HepG2 (cell line): Measurements from ENCODE around the gene CAND2. TPM values are rescaled to one million over a fixed set of nuclear protein-coding genes. Genes with fewer than 3 reads are reported as not detected.

Experiments
- ATAC-seq: fragments of 200-7000 bp; cut with Tn5 transposase; 3 replicates; pipeline ENCODE4 v1.9.1; 2020; ENCODE audit warnings: mild to moderate bottlenecking, moderate library complexity
- BruUV-seq: library from RNA; stranded (reverse); fragments of 400-500 nt; replicated peaks from 2 replicates; lab custom pipeline; 2021; lab: Mats Ljungman, UMichigan
- CTCF ChIA-PET: fragments of 300-600 bp; formaldehyde crosslinking; extraction: SDS; loops from one replicate; lab custom pipeline; 2021; ENCODE audit warnings: low total read pairs, inconsistent platforms, low intra/inter-chr PET ratio; lab: Yijun Ruan, JAX
- POLR2A ChIA-PET: fragments of 350-600 bp; sonication (Branson Sonifier 250); formaldehyde crosslinking; loops from one replicate; lab custom pipeline; 2020; ENCODE audit warnings: antibody characterized with exemption, inconsistent platforms; lab: Yijun Ruan, JAX
- DNase-seq: peaks from one replicate; pipeline ENCODE4 v3.0.0-alpha.2; 2015; ENCODE audit warnings: low spot score
- FAIRE-seq: peaks from 3 replicates; lab custom pipeline; 2011; peaks lifted over from hg19 to GRCh38; lab: Jason Lieb, UNC
- H2AFZ ChIP-seq: one replicate; pipeline ENCODE4 v1.6.1; 2011; ENCODE audit warnings: low read length, inconsistent platforms
- H3K27ac ChIP-seq: fragments of 300-600 bp; 3 replicates; pipeline ENCODE4 v1.8.0; 2011; ENCODE audit warnings: mixed run types, mild to moderate bottlenecking, mixed read lengths, low read length, inconsistent platforms; ENCODE audit not compliant: insufficient read depth; ENCODE audit errors: extremely low read length
- H3K27me3 ChIP-seq, 2 experiments: fragments of 200-600 bp in 1 of 2; 2 replicates in 1 of 2; 3 replicates in 1 of 2; pipeline versions ENCODE4 v1.6.0 to v1.8.0; 2011; ENCODE audit warnings: low read length in 2 of 2, mild to moderate bottlenecking in 2 of 2, moderate library complexity in 2 of 2, inconsistent platforms in 1 of 2; ENCODE audit not compliant: insufficient read depth in 2 of 2, control insufficient read depth in 1 of 2
- H3K36me3 ChIP-seq, 2 experiments: fragments of 200-600 bp in 1 of 2; replicated peaks in 1 of 2; 2 replicates in 1 of 2; 3 replicates in 1 of 2; pipeline versions ENCODE4 v1.5.1 to v1.8.0; 2011; ENCODE audit warnings: low read length in 2 of 2, inconsistent platforms in 1 of 2; ENCODE audit not compliant: insufficient read depth in 2 of 2, control insufficient read depth in 1 of 2
- H3K4me1 ChIP-seq: 2 replicates; pipeline ENCODE4 v1.5.1; 2012; ENCODE audit warnings: low read length, inconsistent platforms; ENCODE audit not compliant: insufficient read depth
- H3K4me2 ChIP-seq: 2 replicates; pipeline ENCODE4 v1.6.0; 2011; ENCODE audit warnings: low read depth, low read length, inconsistent platforms
- H3K4me3 ChIP-seq, 3 experiments: fragments of 200-600 bp in 1 of 3; sonication (generic), shearing (Covaris generic) in 1 of 3; replicated peaks in 1 of 3; 2 replicates each; pipeline ENCODE4 v1.5.1; 2011 to 2016; ENCODE audit warnings: low read length in 3 of 3, inconsistent platforms in 2 of 3, low read depth in 2 of 3, mild to moderate bottlenecking in 2 of 3, control low read depth in 1 of 3, mixed read lengths in 1 of 3; ENCODE audit not compliant: insufficient read depth in 1 of 3
- H3K79me2 ChIP-seq: one replicate; pipeline ENCODE4 v1.6.1; 2011; ENCODE audit warnings: low read length, inconsistent platforms; ENCODE audit not compliant: insufficient read depth
- H3K9ac ChIP-seq: 2 replicates; pipeline ENCODE4 v1.6.0; 2011; ENCODE audit warnings: mild to moderate bottlenecking, low read depth, low read length, inconsistent platforms; ENCODE audit not compliant: insufficient read depth
- H3K9me3 ChIP-seq: 2 replicates; pipeline ENCODE4 v1.5.1; 2012; ENCODE audit warnings: mild to moderate bottlenecking, low read length
- H4K20me1 ChIP-seq: 2 replicates; pipeline ENCODE4 v1.6.0; 2011; ENCODE audit warnings: inconsistent platforms, mild to moderate bottlenecking, low read length, moderate library complexity; ENCODE audit not compliant: insufficient read depth
- FOXC1 ChIP-seq: sonication (generic); formaldehyde crosslinking; IDR thresholded peaks from 2 replicates; pipeline ENCODE4 v1.8.0; 2022; ENCODE audit warnings: mild to moderate bottlenecking, missing genetic modification reagents, borderline replicate concordance
- PBX3 ChIP-seq: sonication (generic); formaldehyde crosslinking; IDR thresholded peaks from 2 replicates; pipeline ENCODE4 v1.8.1; 2023; ENCODE audit warnings: missing genetic modification reagents, inconsistent platforms, borderline replicate concordance
- TAF15 ChIP-seq: fragments of 200-400 bp; formaldehyde crosslinking; IDR thresholded peaks from one replicate; pipeline ENCODE4 v1.6.1; 2018; ENCODE audit warnings: mild to moderate bottlenecking, low read depth, low read length; ENCODE audit not compliant: poor library complexity, severe bottlenecking
- TRAFD1 ChIP-seq: sonication (generic); formaldehyde crosslinking; IDR thresholded peaks from 2 replicates; pipeline ENCODE4 v1.5.1; 2020; ENCODE audit warnings: missing genetic modification reagents, mild to moderate bottlenecking, borderline replicate concordance
- ZBTB20 ChIP-seq: sonication (generic); formaldehyde crosslinking; IDR thresholded peaks from 2 replicates; pipeline ENCODE4 v1.8.1; 2023; ENCODE audit warnings: missing genetic modification reagents, low read depth, mild to moderate bottlenecking, borderline replicate concordance
- ZBTB43 ChIP-seq: sonication (generic); formaldehyde crosslinking; conservative IDR thresholded peaks from 2 replicates; pipeline ENCODE4 v1.4.0; 2020; ENCODE audit warnings: missing genetic modification reagents
- ZFP82 ChIP-seq: sonication (generic); formaldehyde crosslinking; IDR thresholded peaks from 2 replicates; pipeline ENCODE4 v1.5.1; 2020; ENCODE audit warnings: mild to moderate bottlenecking, missing genetic modification reagents, borderline replicate concordance
- ZNF251 ChIP-seq: sonication (generic); formaldehyde crosslinking; IDR thresholded peaks from 2 replicates; pipeline ENCODE4 v1.9.0; 2021; ENCODE audit warnings: mild to moderate bottlenecking, missing genetic modification reagents
- ZNF572 ChIP-seq: sonication (generic); formaldehyde crosslinking; IDR thresholded peaks from 2 replicates; pipeline ENCODE4 v1.5.1; 2020; ENCODE audit warnings: mild to moderate bottlenecking, missing genetic modification reagents
- ZSCAN9 ChIP-seq: IDR thresholded peaks from 2 replicates; pipeline ENCODE4 v1.6.1; 2016; ENCODE audit warnings: borderline replicate concordance
- WGBS: methylation state at CpG from one replicate; pipeline ENCODE4 v1.1.6; 2017; ENCODE audit warnings: low lambda C conversion rate; 5-methylcytosine and 5-hydroxymethylcytosine counted together
- in situ Hi-C: cut with HindIII; loops from 2 replicates; pipeline ENCODE4 v1.10.0; 2017; ENCODE audit warnings: low pct_unique_long_range_greater_than_20kb; ENCODE audit not compliant: extremely low pct_ligation_motif_present
- intact Hi-C: fragments of 100-400 bp; cut with micrococcal nuclease; formaldehyde crosslinking; loops from one replicate; pipeline ENCODE4 v1.10.0; 2022; ENCODE audit not compliant: unreplicated experiment
- polyA plus RNA-seq, 8 experiments: library from polyadenylated mRNA; depleted of rRNA in 3 of 8; stranded (reverse) in 7 of 8; unstranded in 1 of 8; fragments of >200 nt; fragmentation: Illumina TruSeq in 4 of 8; extraction: Trizol in 4 of 8; gene quantifications; 2 replicates each; pipeline versions ENCODE4 v1.2.1 to v1.2.3, GENCODE V29; 2011 to 2016; ENCODE audit warnings: low read depth in 4 of 8, missing spikeins in 1 of 8, mixed read lengths in 1 of 8; ENCODE audit not compliant: insufficient read depth in 1 of 8
- total RNA-seq, 5 experiments: library from RNA; depleted of rRNA; stranded (reverse); fragments of >200 nt; fragmentation: Illumina TruSeq; extraction: Trizol; gene quantifications; 2 replicates each; pipeline ENCODE4 v1.2.3, GENCODE V29; 2016; ENCODE audit warnings: low read depth in 1 of 5

The CAND2 gene
- total and polyA plus RNA-seq, 2 of the 13 experiments (the other 11 are each of a cell fraction or from before 2014, with no cell fraction given) = 0.01 TPM; not detected in 1

GRCh38 chr3:12799525-12800440, 3.3 kb downstream of the CAND2 start:
- Histone ChIP-seq H4K20me1 (no peaks in the 10 kb centered on the region), H3K27me3 (peaks cover 0 to 39% of the 10 kb centered on the region in 2 experiments; a peak in 2 of 5 replicates), H3K4me1 (no peaks in the 10 kb centered on the region), H3K9me3 (no peaks in the 10 kb centered on the region), H3K4me3 (no peak overlapping the region), H3K36me3 (no peaks in the 10 kb centered on the region), H3K79me2 (no peaks in the 10 kb centered on the region), H3K4me2 (no peak overlapping the region), H3K27ac (no peak overlapping the region), H2AFZ (no peak overlapping the region), H3K9ac (no peak overlapping the region)
- no TSS peak for BruUV-seq
- DNase-seq = no peak
- 56% methylated on average over 4 of the region's 7 CpGs for WGBS
- ChIA-PET POLR2A (no interaction called here), CTCF (no interaction called here)
- in situ Hi-C loops (no loop called here), intact Hi-C loops (no loop called here)
- ATAC-seq = peak; percentile 79
- no peak for FAIRE-seq
- TF ChIP-seq TAF15 (no peak), TRAFD1 (no peak)

- FAIRE-seq = no peak
- H3K4me3 ChIP-seq = no peak overlapping the region
- TF ChIP-seq FOXC1 = no peak
- no peak for TF ChIP-seq ZBTB20 (CRISPR knock-in tag)
- no peak for TF ChIP-seq ZBTB43 (CRISPR knock-in tag)
- TF ChIP-seq ZNF251 = no peak
- no peak for TF ChIP-seq ZSCAN9 (CRISPR knock-in tag)
- no peak for TF ChIP-seq ZNF572 (CRISPR knock-in tag)
- TF ChIP-seq ZFP82 (CRISPR knock-in tag) = no peak
- TF ChIP-seq PBX3 (CRISPR knock-in tag) = no peak
These were observed 6.9 kb downstream of the CAND2 start for GRCh38 chr3:12803371-12803770.

More at GRCh38 chr3:12803371-12803770, 6.9 kb downstream of the CAND2 start:
- Histone ChIP-seq H3K4me1 (peaks cover 14% of the 10 kb centered on the region), H3K79me2 (no peaks in the 10 kb centered on the region), H3K4me2 (no peak overlapping the region), H2AFZ (no peak overlapping the region), H3K9me3 (no peaks in the 10 kb centered on the region), H3K27ac (no peak overlapping the region), H3K27me3 (peaks cover 0 to 53% of the 10 kb centered on the region in 2 experiments; a peak in 2 of 5 replicates), H3K36me3 (no peaks in the 10 kb centered on the region), H3K9ac (no peak overlapping the region), H4K20me1 (no peaks in the 10 kb centered on the region)
- intact Hi-C loops = no loop called here
- ATAC-seq (no peak), DNase-seq (no peak)
- BruUV-seq = no TSS peak
- 42% methylated on average over 12 of the region's 12 CpGs for WGBS
- in situ Hi-C loops = no loop called here
- CTCF ChIA-PET = no interaction called here
- POLR2A ChIA-PET = no interaction called here
